ENCODE measurements around the gene TSHZ2. TPM values are rescaled to one million over a fixed set of nuclear protein-coding genes. Genes with fewer than 3 reads are reported as not detected.

The TSHZ2 gene
- total RNA-seq, 1 donor from 2014 or later, result 19.8 TPM

GRCh38 chr20:52943185-52943841 is 28.8 kb upstream of the TSHZ2 start:
- no peak overlapping the region for H3K4me3 Mint-ChIP-seq (ENCODE audit: low read depth)

GRCh38 chr20:52945268-52945667 is 26.9 kb upstream of the TSHZ2 start:
- no peaks in the 10 kb centered on the region for H3K4me1 Mint-ChIP-seq (ENCODE audit: low read depth)
- DNase-seq (ENCODE audit: low spot score), result no peak
- intact Hi-C loops (cut with micrococcal nuclease), result no loop called here
- no peaks in the 10 kb centered on the region for H3K27me3 Mint-ChIP-seq (ENCODE audit: low read depth)
- no peaks in the 10 kb centered on the region for H3K9me3 Mint-ChIP-seq
- no peak overlapping the region for H3K4me3 Mint-ChIP-seq (ENCODE audit: low read depth)
- no peaks in the 10 kb centered on the region for H3K36me3 Mint-ChIP-seq (ENCODE audit: low read depth)
- H3K27ac Mint-ChIP-seq, result no peak overlapping the region

More at GRCh38 chr20:52943185-52943841, 28.8 kb upstream of the TSHZ2 start:
- H3K9me3 Mint-ChIP-seq, result no peaks in the 10 kb centered on the region
- H3K27ac Mint-ChIP-seq, result no peak overlapping the region
- intact Hi-C loops (cut with micrococcal nuclease), result no loop called here
- H3K4me1 Mint-ChIP-seq (ENCODE audit: low read depth), result no peaks in the 10 kb centered on the region
- no peaks in the 10 kb centered on the region for H3K36me3 Mint-ChIP-seq (ENCODE audit: low read depth)
- no peaks in the 10 kb centered on the region for H3K27me3 Mint-ChIP-seq (ENCODE audit: low read depth)
- DNase-seq (ENCODE audit: low spot score), result no peak

GRCh38 chr20:52945862-52946522 is 26.2 kb upstream of the TSHZ2 start:
- no peaks in the 10 kb centered on the region for H3K9me3 Mint-ChIP-seq
- no peak overlapping the region for H3K4me3 Mint-ChIP-seq (ENCODE audit: low read depth)
- no peaks in the 10 kb centered on the region for H3K36me3 Mint-ChIP-seq (ENCODE audit: low read depth)
- no peak overlapping the region for H3K27ac Mint-ChIP-seq
- no peaks in the 10 kb centered on the region for H3K27me3 Mint-ChIP-seq (ENCODE audit: low read depth)
- no peak for DNase-seq (ENCODE audit: low spot score)
- no peaks in the 10 kb centered on the region for H3K4me1 Mint-ChIP-seq (ENCODE audit: low read depth)
- intact Hi-C loops (cut with micrococcal nuclease), result no loop called here

GRCh38 chr20:52948491-52948890 is 23.7 kb upstream of the TSHZ2 start:
- H3K27ac Mint-ChIP-seq, result no peak overlapping the region
- no peak for DNase-seq (ENCODE audit: low spot score)
- intact Hi-C loops (cut with micrococcal nuclease), result no loop called here
- no peaks in the 10 kb centered on the region for H3K27me3 Mint-ChIP-seq (ENCODE audit: low read depth)
- H3K36me3 Mint-ChIP-seq (ENCODE audit: low read depth), result no peaks in the 10 kb centered on the region
- no peaks in the 10 kb centered on the region for H3K4me1 Mint-ChIP-seq (ENCODE audit: low read depth)
- no peak overlapping the region for H3K4me3 Mint-ChIP-seq (ENCODE audit: low read depth)
- H3K9me3 Mint-ChIP-seq, result no peaks in the 10 kb centered on the region

GRCh38 chr20:52953020-52953419 is 19.1 kb upstream of the TSHZ2 start:
- no peaks in the 10 kb centered on the region for H3K9me3 Mint-ChIP-seq
- H3K36me3 Mint-ChIP-seq (ENCODE audit: low read depth), result no peaks in the 10 kb centered on the region
- H3K4me1 Mint-ChIP-seq (ENCODE audit: low read depth), result no peaks in the 10 kb centered on the region
- no peak for DNase-seq (ENCODE audit: low spot score)
- H3K27me3 Mint-ChIP-seq (ENCODE audit: low read depth), result no peaks in the 10 kb centered on the region
- intact Hi-C loops (cut with micrococcal nuclease), result no loop called here
- H3K27ac Mint-ChIP-seq, result no peak overlapping the region
- no peak overlapping the region for H3K4me3 Mint-ChIP-seq (ENCODE audit: low read depth)

- Mint-ChIP-seq H3K27me3 (ENCODE audit: low read depth) (no peaks in the 10 kb centered on the region), H3K4me1 (ENCODE audit: low read depth) (no peaks in the 10 kb centered on the region), H3K9me3 (no peaks in the 10 kb centered on the region), H3K4me3 (ENCODE audit: low read depth) (no peak overlapping the region), H3K27ac (no peak overlapping the region), H3K36me3 (ENCODE audit: low read depth) (no peaks in the 10 kb centered on the region)
- DNase-seq (ENCODE audit: low spot score), result no peak
- intact Hi-C loops (cut with micrococcal nuclease), result no loop called here
Measured at GRCh38 chr20:52954849-52955248, 17.3 kb upstream of the TSHZ2 start.

- Mint-ChIP-seq H3K4me3 (ENCODE audit: low read depth) (no peak overlapping the region), H3K4me1 (ENCODE audit: low read depth) (no peaks in the 10 kb centered on the region), H3K27ac (no peak overlapping the region), H3K9me3 (no peaks in the 10 kb centered on the region), H3K36me3 (ENCODE audit: low read depth) (no peaks in the 10 kb centered on the region), H3K27me3 (ENCODE audit: low read depth) (no peaks in the 10 kb centered on the region)
- no peak for DNase-seq (ENCODE audit: low spot score)
- intact Hi-C loops (cut with micrococcal nuclease), result no loop called here
Measured at GRCh38 chr20:52958211-52958610, 13.9 kb upstream of the TSHZ2 start.

- no peak for DNase-seq (ENCODE audit: low spot score)
- H3K27ac Mint-ChIP-seq, result no peak overlapping the region
- intact Hi-C loops (cut with micrococcal nuclease), result no loop called here
Measured at GRCh38 chr20:52959125-52959524, 13.0 kb upstream of the TSHZ2 start.

GRCh38 chr20:52962183-52962582 is 10.0 kb upstream of the TSHZ2 start:
- no peaks in the 10 kb centered on the region for H3K4me1 Mint-ChIP-seq (ENCODE audit: low read depth)
- H3K36me3 Mint-ChIP-seq (ENCODE audit: low read depth), result no peaks in the 10 kb centered on the region
- no peaks in the 10 kb centered on the region for H3K9me3 Mint-ChIP-seq
- no peak overlapping the region for H3K27ac Mint-ChIP-seq
- H3K27me3 Mint-ChIP-seq (ENCODE audit: low read depth), result no peaks in the 10 kb centered on the region
- DNase-seq (ENCODE audit: low spot score), result no peak
- no peak overlapping the region for H3K4me3 Mint-ChIP-seq (ENCODE audit: low read depth)
- intact Hi-C loops (cut with micrococcal nuclease), result no loop called here

More at GRCh38 chr20:52959125-52959524, 13.0 kb upstream of the TSHZ2 start:
- Mint-ChIP-seq H3K4me1 (ENCODE audit: low read depth) (no peaks in the 10 kb centered on the region), H3K36me3 (ENCODE audit: low read depth) (no peaks in the 10 kb centered on the region), H3K4me3 (ENCODE audit: low read depth) (no peak overlapping the region), H3K27me3 (ENCODE audit: low read depth) (no peaks in the 10 kb centered on the region), H3K9me3 (no peaks in the 10 kb centered on the region)

GRCh38 chr20:52963131-52963530 is 9.0 kb upstream of the TSHZ2 start:
- H3K4me3 Mint-ChIP-seq (ENCODE audit: low read depth), result no peak overlapping the region
- no peaks in the 10 kb centered on the region for H3K36me3 Mint-ChIP-seq (ENCODE audit: low read depth)
- H3K27ac Mint-ChIP-seq, result no peak overlapping the region
- no peaks in the 10 kb centered on the region for H3K9me3 Mint-ChIP-seq
- no peaks in the 10 kb centered on the region for H3K4me1 Mint-ChIP-seq (ENCODE audit: low read depth)
- no peak for DNase-seq (ENCODE audit: low spot score)
- intact Hi-C loops (cut with micrococcal nuclease), result no loop called here
- H3K27me3 Mint-ChIP-seq (ENCODE audit: low read depth), result no peaks in the 10 kb centered on the region

GRCh38 chr20:52964131-52964530 is 8.0 kb upstream of the TSHZ2 start:
- Mint-ChIP-seq H3K9me3 (no peaks in the 10 kb centered on the region), H3K27me3 (ENCODE audit: low read depth) (no peaks in the 10 kb centered on the region), H3K4me1 (ENCODE audit: low read depth) (no peaks in the 10 kb centered on the region), H3K36me3 (ENCODE audit: low read depth) (no peaks in the 10 kb centered on the region), H3K27ac (no peak overlapping the region), H3K4me3 (ENCODE audit: low read depth) (no peak overlapping the region)
- intact Hi-C loops (cut with micrococcal nuclease), result no loop called here
- no peak for DNase-seq (ENCODE audit: low spot score)

- no peak overlapping the region for H3K4me3 Mint-ChIP-seq (ENCODE audit: low read depth)
- DNase-seq (ENCODE audit: low spot score), result no peak
- H3K36me3 Mint-ChIP-seq (ENCODE audit: low read depth), result no peaks in the 10 kb centered on the region
- no peaks in the 10 kb centered on the region for H3K27me3 Mint-ChIP-seq (ENCODE audit: low read depth)
- H3K27ac Mint-ChIP-seq, result no peak overlapping the region
- intact Hi-C loops (cut with micrococcal nuclease), result no loop called here
- H3K4me1 Mint-ChIP-seq (ENCODE audit: low read depth), result no peaks in the 10 kb centered on the region
- H3K9me3 Mint-ChIP-seq, result no peaks in the 10 kb centered on the region
Measured at GRCh38 chr20:52965380-52965779, 6.8 kb upstream of the TSHZ2 start.

- Mint-ChIP-seq H3K4me1 (ENCODE audit: low read depth) (no peaks in the 10 kb centered on the region), H3K9me3 (no peaks in the 10 kb centered on the region), H3K27me3 (ENCODE audit: low read depth) (no peaks in the 10 kb centered on the region), H3K27ac (no peak overlapping the region), H3K4me3 (ENCODE audit: low read depth) (no peak overlapping the region), H3K36me3 (ENCODE audit: low read depth) (no peaks in the 10 kb centered on the region)
- no peak for DNase-seq (ENCODE audit: low spot score)
- intact Hi-C loops (cut with micrococcal nuclease), result no loop called here
Measured at GRCh38 chr20:52965819-52966218, 6.3 kb upstream of the TSHZ2 start.

All from activated T-helper 2 cell treated with anti-CD3 and anti-CD28 coated beads, Interferon-gamma antibody, Interleukin-2, Interleukin-4, amounts not matched to agents 10 μg/mL and 5 μg/mL and 100 μg/mL, durations not matched to agents 14 hours and 24 hours and 36 hours (primary cell).